Peyer's patch (tissue), 4 donors: ENCODE measurements around the gene TRAFD1.

Source experiments
- CTCF ChIP-seq, 6 experiments: fragments of 450-650 bp in 4 of 6; fragments of 200-600 bp in 2 of 6; sonication (generic) in 1 of 6; IDR thresholded peaks; one replicate each; pipeline ENCODE4 v1.5.1; 2017 to 2019; ENCODE audit warnings: antibody characterized with exemption in 6 of 6, mild to moderate bottlenecking in 3 of 6, moderate library complexity in 1 of 6
- POLR2A ChIP-seq, 2 donors: fragments of 450-650 bp; IDR thresholded peaks; one replicate each; pipeline ENCODE4 v1.5.1; 2017; ENCODE audit warnings: antibody characterized with exemption in 2 of 2, mild to moderate bottlenecking in 2 of 2, moderate library complexity in 2 of 2

- TF ChIP-seq POLR2A (IDR thresholded peaks at IDR 0.05) (no peak), CTCF (IDR thresholded peaks at IDR 0.05) (peak in 4 of 6 experiments; percentile 19 to 35 (median 22))
Observed at GRCh38 chr12:112170376-112170775, 45.0 kb downstream of the TRAFD1 start.
